ENCODE results near the gene AGL. TPM values are rescaled to one million over a fixed set of nuclear protein-coding genes. Genes with fewer than 3 reads are reported as not detected.

The AGL gene
- total and polyA plus RNA-seq, 2 of the 13 experiments (the other 11 are each of a cell fraction or from before 2014, with no cell fraction given): 4.3 to 13.1 TPM

- TF ChIP-seq, protein P1, sequence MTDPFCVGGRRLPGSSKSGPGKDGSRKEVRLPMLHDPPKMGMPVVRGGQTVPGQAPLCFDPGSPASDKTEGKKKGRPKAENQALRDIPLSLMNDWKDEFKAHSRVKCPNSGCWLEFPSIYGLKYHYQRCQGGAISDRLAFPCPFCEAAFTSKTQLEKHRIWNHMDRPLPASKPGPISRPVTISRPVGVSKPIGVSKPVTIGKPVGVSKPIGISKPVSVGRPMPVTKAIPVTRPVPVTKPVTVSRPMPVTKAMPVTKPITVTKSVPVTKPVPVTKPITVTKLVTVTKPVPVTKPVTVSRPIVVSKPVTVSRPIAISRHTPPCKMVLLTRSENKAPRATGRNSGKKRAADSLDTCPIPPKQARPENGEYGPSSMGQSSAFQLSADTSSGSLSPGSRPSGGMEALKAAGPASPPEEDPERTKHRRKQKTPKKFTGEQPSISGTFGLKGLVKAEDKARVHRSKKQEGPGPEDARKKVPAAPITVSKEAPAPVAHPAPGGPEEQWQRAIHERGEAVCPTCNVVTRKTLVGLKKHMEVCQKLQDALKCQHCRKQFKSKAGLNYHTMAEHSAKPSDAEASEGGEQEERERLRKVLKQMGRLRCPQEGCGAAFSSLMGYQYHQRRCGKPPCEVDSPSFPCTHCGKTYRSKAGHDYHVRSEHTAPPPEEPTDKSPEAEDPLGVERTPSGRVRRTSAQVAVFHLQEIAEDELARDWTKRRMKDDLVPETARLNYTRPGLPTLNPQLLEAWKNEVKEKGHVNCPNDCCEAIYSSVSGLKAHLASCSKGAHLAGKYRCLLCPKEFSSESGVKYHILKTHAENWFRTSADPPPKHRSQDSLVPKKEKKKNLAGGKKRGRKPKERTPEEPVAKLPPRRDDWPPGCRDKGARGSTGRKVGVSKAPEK (CRISPR knock-in tag; IDR thresholded peaks at IDR 0.05; ENCODE audit: borderline replicate concordance): 0 out of 2 replicates have a peak, but pooled peaks have one; percentile 44
- TF ChIP-seq MIER3 (CRISPR knock-in tag; IDR thresholded peaks at IDR 0.05; ENCODE audit: borderline replicate concordance): peak; percentile 72; the same call in 1 of the 2 replicates
- TF ChIP-seq KMT2B (CRISPR knock-in tag; IDR thresholded peaks at IDR 0.05): peak; percentile 99
- peak in 1 of 2 experiments; percentile 29; a peak in 1 of 4 replicates for TF ChIP-seq EP300 (IDR thresholded peaks at IDR 0.05; ENCODE audit: low read depth in 2 of 2, low read length in 2 of 2)
- peak; percentile 47; the same call in 1 of the 2 replicates for TF ChIP-seq EP300 (CRISPR knock-in tag; IDR thresholded peaks at IDR 0.05; ENCODE audit: borderline replicate concordance)
- no peak for TF ChIP-seq CEBPZ (IDR thresholded peaks at IDR 0.05; ENCODE audit: low read length)
- peak; percentile 96 for TF ChIP-seq ZNF776 (CRISPR knock-in tag; IDR thresholded peaks at IDR 0.05)
- TF ChIP-seq E2F1 (CRISPR knock-in tag; IDR thresholded peaks at IDR 0.05): peak; percentile 78
- TF ChIP-seq CHCHD3 (CRISPR knock-in tag; IDR thresholded peaks at IDR 0.05): peak; percentile 97
- TF ChIP-seq ZNF746 (CRISPR knock-in tag; IDR thresholded peaks at IDR 0.05): peak; percentile 82; the same call in 1 of the 2 replicates
- TF ChIP-seq ZNF609 (CRISPR knock-in tag; IDR thresholded peaks at IDR 0.05; ENCODE audit: borderline replicate concordance): peak; percentile 80
- TF ChIP-seq RFXANK (CRISPR knock-in tag; IDR thresholded peaks at IDR 0.05): no peak
- peak; percentile 57; the same call in 1 of the 2 replicates for TF ChIP-seq GZF1 (CRISPR knock-in tag; IDR thresholded peaks at IDR 0.05)
- TF ChIP-seq, protein P2, sequence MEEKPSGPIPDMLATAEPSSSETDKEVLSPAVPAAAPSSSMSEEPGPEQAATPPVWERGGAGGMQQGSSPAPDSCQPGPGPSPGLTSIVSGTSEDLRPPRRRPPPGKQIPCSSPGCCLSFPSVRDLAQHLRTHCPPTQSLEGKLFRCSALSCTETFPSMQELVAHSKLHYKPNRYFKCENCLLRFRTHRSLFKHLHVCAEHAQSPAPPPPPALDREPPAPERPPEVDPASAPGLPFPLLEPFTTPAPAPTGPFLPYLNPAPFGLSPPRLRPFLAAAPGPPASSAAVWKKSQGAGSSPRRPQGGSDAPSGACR (CRISPR knock-in tag; IDR thresholded peaks at IDR 0.05): peak; percentile 98
- no peak for TF ChIP-seq FOXM1 (CRISPR knock-in tag; IDR thresholded peaks at IDR 0.05)
These were observed 119.8 kb downstream of the AGL start, which contains the start of gene SLC35A3 (continued) for GRCh38 chr1:99969729-99970621.

Measured in HepG2 (cell line).